BE2C (cell line): Measurements from ENCODE around the gene MYRFL.

Experiments used
- DNase-seq: peaks from one replicate; pipeline ENCODE4 v3.0.0-alpha.2; 2020
- H3K27me3 ChIP-seq: fragments of 250-450 bp; sonication (Bioruptor Pico); 2 replicates; pipeline ENCODE4 v1.5.1; 2020; ENCODE audit warnings: mild to moderate bottlenecking
- H3K36me3 ChIP-seq: fragments of 250-450 bp; sonication (Bioruptor Pico); 2 replicates; pipeline ENCODE4 v1.5.1; 2020; ENCODE audit warnings: mild to moderate bottlenecking
- H3K4me1 ChIP-seq: fragments of 250-450 bp; sonication (Bioruptor Pico); 2 replicates; pipeline ENCODE4 v1.5.1; 2020
- H3K4me3 ChIP-seq: 2 replicates; pipeline ENCODE4 v1.5.1; 2011; ENCODE audit warnings: low read depth, low read length
- H3K9me3 ChIP-seq: fragments of 250-450 bp; sonication (Bioruptor Pico); 2 replicates; pipeline ENCODE4 v1.5.1; 2020
- CTCF ChIP-seq: IDR thresholded peaks from 2 replicates; pipeline ENCODE4 v1.5.1; 2012; ENCODE audit warnings: mild to moderate bottlenecking, low read depth, low read length

MYRFL gene

GRCh38 chr12:69836015-69836414, 11.0 kb downstream of the MYRFL start:
- Histone ChIP-seq H3K9me3 (no peaks in the 10 kb centered on the region), H3K27me3 (peaks cover 19% of the 10 kb centered on the region), H3K4me1 (no peaks in the 10 kb centered on the region), H3K4me3 (no peak overlapping the region), H3K36me3 (no peaks in the 10 kb centered on the region)
- DNase-seq, result no peak
- TF ChIP-seq CTCF, result no peak

GRCh38 chr12:69837191-69837590, 12.2 kb downstream of the MYRFL start:
- Histone ChIP-seq H3K4me1 (no peaks in the 10 kb centered on the region), H3K27me3 (peaks cover 22% of the 10 kb centered on the region), H3K9me3 (no peaks in the 10 kb centered on the region), H3K36me3 (no peaks in the 10 kb centered on the region), H3K4me3 (no peak overlapping the region)
- no peak for TF ChIP-seq CTCF
- DNase-seq, result no peak

- H3K36me3 ChIP-seq, result no peaks in the 10 kb centered on the region
- DNase-seq, result no peak
- peaks cover 22% of the 10 kb centered on the region for H3K27me3 ChIP-seq
- TF ChIP-seq CTCF, result no peak
- no peak overlapping the region for H3K4me3 ChIP-seq
- no peaks in the 10 kb centered on the region for H3K9me3 ChIP-seq
- no peaks in the 10 kb centered on the region for H3K4me1 ChIP-seq
These were observed 12.8 kb downstream of the MYRFL start for GRCh38 chr12:69837657-69838415.

- Histone ChIP-seq H3K36me3 (no peaks in the 10 kb centered on the region), H3K27me3 (peaks cover 15% of the 10 kb centered on the region), H3K9me3 (no peaks in the 10 kb centered on the region), H3K4me1 (no peaks in the 10 kb centered on the region), H3K4me3 (no peak overlapping the region)
- no peak for DNase-seq
- no peak for TF ChIP-seq CTCF
These were observed 15.7 kb downstream of the MYRFL start for GRCh38 chr12:69840727-69841126.

GRCh38 chr12:69843608-69844007, 18.6 kb downstream of the MYRFL start:
- Histone ChIP-seq H3K27me3 (peaks cover 12% of the 10 kb centered on the region), H3K9me3 (no peaks in the 10 kb centered on the region), H3K4me1 (no peaks in the 10 kb centered on the region), H3K4me3 (no peak overlapping the region), H3K36me3 (no peaks in the 10 kb centered on the region)
- TF ChIP-seq CTCF, result no peak
- no peak for DNase-seq

GRCh38 chr12:69844416-69844815, 19.4 kb downstream of the MYRFL start:
- H3K4me3 ChIP-seq, result no peak overlapping the region
- H3K27me3 ChIP-seq, result peaks cover 12% of the 10 kb centered on the region
- no peaks in the 10 kb centered on the region for H3K4me1 ChIP-seq
- TF ChIP-seq CTCF, result no peak
- no peaks in the 10 kb centered on the region for H3K36me3 ChIP-seq
- H3K9me3 ChIP-seq, result no peaks in the 10 kb centered on the region
- DNase-seq, result no peak
